HG02623 (cell line): ENCODE measurements around the gene SMIM45.
A peak's percentile ranks its signal among the peaks of the same experiment; 100 is the strongest.
"Not testable (repeated sequence)": the region's sequence is repeated elsewhere in the genome, so short reads cannot be mapped to it uniquely, and the experiment has no call there.

Experiments
- ATAC-seq: cut with Tn5 transposase; IDR thresholded peaks from one replicate; pipeline ENCODE4 v1.9.1; 2021; ENCODE audit warnings: moderate library complexity; ENCODE audit not compliant: unreplicated experiment

Gene SMIM45

GRCh38 chr22:41933411-41934177 is 18.4 kb upstream of the SMIM45 start:
- no peak for ATAC-seq

- ATAC-seq: no peak
Observed at GRCh38 chr22:41934284-41935014, 17.5 kb upstream of the SMIM45 start.

DNA sequence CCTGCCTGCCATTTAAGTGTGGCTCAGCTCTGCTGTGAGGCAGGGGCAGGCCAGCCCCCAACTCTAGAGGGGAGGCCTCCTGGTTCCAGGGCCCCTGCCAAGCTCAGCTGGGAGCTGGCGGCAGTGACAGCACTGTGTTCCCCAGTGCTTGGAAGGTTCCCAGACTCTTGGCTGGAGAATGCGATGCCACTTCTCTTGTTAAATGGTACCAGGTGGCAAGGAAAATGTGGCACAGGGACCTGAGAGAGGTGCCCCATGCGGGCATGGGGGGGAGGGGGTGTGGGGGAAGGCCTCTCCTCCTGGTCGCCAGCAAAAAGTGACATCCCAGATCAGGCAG is 17.0 kb upstream of the SMIM45 start:
- no peak for ATAC-seq

DNA sequence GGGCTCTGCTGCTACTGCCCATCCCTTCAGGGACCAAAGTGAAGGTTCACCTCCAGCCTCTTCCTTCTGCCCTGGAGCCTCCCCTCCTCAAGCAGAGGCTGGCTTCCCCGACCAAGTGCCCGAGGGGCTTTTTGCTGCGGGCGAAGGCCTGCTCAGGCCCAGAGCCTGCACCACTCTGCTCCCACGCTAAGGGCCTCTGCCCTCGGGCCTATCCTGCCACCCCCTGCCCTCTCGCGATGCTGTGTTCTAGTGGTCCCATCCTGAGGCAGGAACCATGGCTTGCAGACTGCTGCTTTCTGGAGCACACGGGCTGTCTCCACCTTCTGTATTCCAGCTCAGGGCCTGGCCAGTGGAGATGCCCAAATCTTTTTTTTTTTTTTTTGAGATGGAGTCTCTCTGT is 16.4 kb upstream of the SMIM45 start:
- no peak for ATAC-seq

DNA sequence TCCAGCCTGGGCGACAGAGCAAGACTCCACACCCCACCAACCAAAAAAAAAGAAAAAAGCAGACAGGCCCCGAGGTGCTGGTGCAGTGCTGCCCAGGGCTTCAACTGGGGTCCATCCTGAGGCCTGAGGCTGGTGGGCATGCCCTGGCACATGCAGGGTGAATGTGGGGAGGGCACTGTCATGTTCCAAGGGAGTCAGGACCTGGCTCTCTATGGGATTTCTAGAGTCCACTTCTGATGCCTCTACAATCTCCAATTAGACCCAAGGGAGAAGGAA is 15.1 kb upstream of the SMIM45 start:
- no peak for ATAC-seq

DNA sequence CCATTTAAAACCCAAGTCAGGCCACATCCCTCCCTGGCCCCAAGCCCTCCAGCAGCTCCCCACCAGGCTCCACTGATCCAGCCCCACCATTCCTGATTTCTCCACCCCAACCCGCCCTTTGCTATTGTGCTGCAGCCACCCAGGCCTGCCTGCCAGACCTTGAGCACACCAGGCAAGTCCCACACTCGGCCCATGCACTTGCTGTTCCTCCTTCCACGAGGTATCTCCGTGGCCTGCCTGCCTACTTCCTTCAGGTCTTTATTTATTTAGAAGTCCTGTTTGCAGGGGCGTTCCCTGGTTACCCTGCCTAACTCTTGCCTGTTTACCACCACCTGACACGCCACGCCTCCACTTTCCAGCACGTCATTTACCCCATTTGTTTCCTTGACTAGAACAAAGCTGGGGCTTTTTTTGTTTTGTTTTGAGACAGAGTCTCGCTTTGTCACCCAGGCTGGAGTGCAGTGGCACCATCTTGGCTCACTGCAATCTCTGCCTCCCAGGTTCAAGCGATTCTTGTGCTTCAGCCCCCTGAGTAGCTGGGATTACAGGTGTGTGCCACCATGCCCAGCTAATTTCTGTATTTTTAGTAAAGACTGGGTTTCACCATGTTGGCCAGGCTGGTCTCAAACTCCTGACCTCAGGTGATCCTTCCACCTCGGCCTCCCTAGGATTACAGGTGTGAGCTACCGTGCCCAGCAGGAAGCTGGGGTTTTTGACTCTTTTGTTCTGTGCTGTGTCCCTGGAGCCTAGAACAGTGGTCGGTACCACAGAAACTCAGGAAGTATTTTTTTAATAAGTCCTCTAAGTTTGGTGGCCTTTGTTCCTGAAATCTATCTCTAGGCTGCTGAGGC is 11.7 kb upstream of the SMIM45 start:
- peak; percentile 51 for ATAC-seq

- peak; percentile 32 for ATAC-seq
Observed at GRCh38 chr22:41940832-41941765, 10.9 kb upstream of the SMIM45 start.

DNA sequence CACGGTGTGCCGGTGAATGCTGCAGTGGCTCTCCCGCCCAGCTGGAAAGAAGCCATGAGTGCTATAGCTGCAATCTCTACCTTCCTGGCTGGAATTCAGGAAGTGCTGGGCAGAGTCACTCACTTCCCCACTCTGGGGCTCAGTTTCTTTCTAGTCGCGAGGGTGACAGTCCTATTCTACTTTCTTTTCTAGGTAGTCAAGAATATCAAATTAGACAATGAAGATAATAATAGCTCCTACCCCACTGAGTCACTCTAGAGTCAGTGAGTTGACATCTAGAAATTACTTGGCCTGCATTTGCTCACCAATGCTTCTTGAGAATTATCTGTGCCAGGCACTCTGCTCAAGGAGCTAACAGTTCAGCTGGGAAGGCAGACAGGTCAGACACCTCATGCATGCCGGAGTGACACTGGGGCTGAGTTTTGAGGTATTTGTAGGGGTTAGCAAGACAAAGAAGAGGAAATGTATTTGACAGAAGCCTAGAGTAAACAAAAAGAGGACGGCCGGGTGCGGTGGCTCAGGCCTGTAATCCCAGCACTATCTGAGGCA is 8.2 kb upstream of the SMIM45 start:
- ATAC-seq: no peak

GRCh38 chr22:41946629-41947423 is 5.1 kb upstream of the SMIM45 start, which contains the start of gene CENPM:
CENPM (minus strand) TSS chr22:41947152; CDS start chr22:41947076, 76 bp downstream.
- peak; percentile 74 for ATAC-seq

- ATAC-seq: no peak
Observed at GRCh38 chr22:41947424-41948080, 4.4 kb upstream of the SMIM45 start.

GRCh38 chr22:41948142-41948541 is 3.8 kb upstream of the SMIM45 start:
- no peak for ATAC-seq

- not testable (repeated sequence) for ATAC-seq
Observed at GRCh38 chr22:41948928-41949296, 3.0 kb upstream of the SMIM45 start.

DNA sequence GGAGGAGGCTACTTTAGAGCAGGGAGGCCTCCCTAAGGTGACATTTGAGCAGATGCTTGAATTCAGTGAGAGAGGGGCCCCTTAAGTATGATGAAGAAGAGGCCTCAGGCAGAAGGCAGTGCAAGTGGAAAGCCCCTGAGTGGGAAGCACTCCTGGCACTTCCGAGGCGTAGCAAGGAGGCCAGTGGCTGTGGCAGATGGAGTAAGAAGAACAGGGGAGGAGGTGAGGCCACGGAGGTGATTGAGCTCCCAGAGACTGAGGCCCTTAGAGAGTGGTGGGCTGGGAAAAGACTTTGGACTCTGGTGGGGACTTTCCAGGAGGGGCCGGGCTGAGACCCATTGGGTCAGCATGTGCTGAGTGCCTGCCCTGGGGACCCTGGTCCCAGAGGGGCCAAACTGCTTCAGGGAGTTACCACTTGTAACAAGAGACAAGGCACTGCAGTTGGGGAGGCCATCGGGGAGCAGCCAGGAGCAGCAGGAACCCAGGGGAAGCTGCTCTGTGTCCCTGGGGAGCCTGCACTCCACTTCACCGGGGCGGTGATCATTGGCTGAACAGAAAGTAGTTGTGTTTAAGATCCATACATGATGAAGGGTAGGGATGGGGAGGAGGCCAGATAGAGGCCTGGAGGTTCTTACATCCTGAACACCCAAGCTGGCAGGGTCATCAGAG is 2.5 kb upstream of the SMIM45 start:
- no peak for ATAC-seq

- no peak for ATAC-seq
Observed at GRCh38 chr22:41952713-41953112, 763 bp downstream of the SMIM45 start.

- no peak for ATAC-seq
Observed at GRCh38 chr22:41957941-41958556, 6.1 kb downstream of the SMIM45 start.

DNA sequence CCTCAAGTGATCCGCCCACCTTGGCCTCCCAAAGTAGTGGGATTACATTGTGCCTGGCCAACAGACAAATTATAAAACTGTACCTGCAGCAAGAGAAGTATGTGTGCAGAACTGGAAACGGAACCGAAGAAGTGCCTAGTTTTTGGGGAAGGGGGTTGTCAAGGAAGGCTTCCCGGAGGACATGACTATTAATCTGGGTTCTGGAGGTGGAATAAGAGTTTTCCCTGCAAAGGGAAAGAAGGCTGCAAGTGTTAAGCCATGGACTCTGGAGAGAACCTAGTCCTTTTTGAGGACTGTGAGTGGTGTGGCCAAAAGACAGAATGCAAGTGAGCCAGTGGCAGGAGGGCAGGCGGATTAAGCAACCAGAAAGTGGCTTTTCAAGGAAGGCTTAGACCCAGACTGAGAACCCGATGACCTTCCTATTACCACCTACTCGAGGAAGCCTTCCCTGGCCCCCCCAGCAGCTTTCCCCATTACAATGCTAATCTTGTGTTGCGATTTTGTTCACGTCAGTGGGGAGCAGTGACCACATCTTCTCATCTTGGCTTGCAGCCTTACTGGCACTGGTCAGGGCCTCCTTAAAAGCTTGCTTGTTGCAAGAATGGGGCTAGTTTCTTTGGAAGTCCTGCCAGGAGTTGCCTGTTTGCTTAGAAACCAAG is 11.6 kb downstream of the SMIM45 start:
- no peak for ATAC-seq

- no peak for ATAC-seq
Observed at GRCh38 chr22:41964112-41964491, 12.2 kb downstream of the SMIM45 start.

- ATAC-seq: no peak
Observed at GRCh38 chr22:41966225-41966606, 14.3 kb downstream of the SMIM45 start.
